ENCODE results near the gene RPS28. TPM values are rescaled to one million over a fixed set of nuclear protein-coding genes. Genes with fewer than 3 reads are reported as not detected.
"Not testable (repeated sequence)": the region's sequence is repeated elsewhere in the genome, so short reads cannot be mapped to it uniquely, and the experiment has no call there.

Gene RPS28
- total RNA-seq = 1,000 to 10,000 TPM; 2,364 to 2,621 TPM

GRCh38 chr19:8321067-8321985, at the start of gene RPS28, which contains the start of gene NDUFA7:
Gene RPS28 (plus strand): TSS chr19:8321496. CDS start chr19:8321531, 35 bp downstream.
Gene NDUFA7 (minus strand): TSS chr19:8321375. CDS start chr19:8321358, 17 bp downstream.
- Mint-ChIP-seq H3K9me3 (no peaks in the 10 kb centered on the region), H3K27ac (peak within 1 kb of the TSS; percentile 100), H3K4me3 (peak within 1 kb of the TSS; percentile 100), H3K27me3 (no peaks in the 10 kb centered on the region), H3K36me3 (ENCODE audit: low read depth) (peaks cover 60% of the 10 kb centered on the region), H3K4me1 (peaks cover 5% of the 10 kb centered on the region)
- ATAC-seq (replicated peaks) = peak; percentile 97

DNA sequence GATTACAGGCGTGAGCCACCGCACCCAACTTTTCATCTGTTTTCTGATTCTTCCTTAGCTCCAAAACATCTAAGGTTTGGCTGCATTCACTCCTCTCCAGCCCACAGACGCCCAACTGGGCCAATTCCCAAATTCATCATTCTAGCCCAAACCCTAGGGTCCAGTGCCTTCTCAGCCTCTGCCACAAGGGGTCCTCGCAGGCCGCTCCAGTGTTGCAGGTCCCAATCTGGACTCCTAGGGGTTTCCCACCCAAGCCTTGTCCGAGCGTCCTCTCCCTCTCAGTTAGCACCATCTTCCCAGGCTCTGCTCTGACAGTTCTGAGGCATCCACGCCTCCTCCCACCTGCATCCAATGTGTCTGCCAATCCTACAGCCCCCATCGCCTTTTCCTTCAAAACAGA, 44.8 kb upstream of the RPS28 start:
- not testable (repeated sequence) for H3K9me3 Mint-ChIP-seq; H3K36me3 Mint-ChIP-seq (ENCODE audit: low read depth); H3K27me3 Mint-ChIP-seq; H3K27ac Mint-ChIP-seq; H3K4me3 Mint-ChIP-seq; H3K4me1 Mint-ChIP-seq
- ATAC-seq (replicated peaks) = peak; percentile 62

DNA sequence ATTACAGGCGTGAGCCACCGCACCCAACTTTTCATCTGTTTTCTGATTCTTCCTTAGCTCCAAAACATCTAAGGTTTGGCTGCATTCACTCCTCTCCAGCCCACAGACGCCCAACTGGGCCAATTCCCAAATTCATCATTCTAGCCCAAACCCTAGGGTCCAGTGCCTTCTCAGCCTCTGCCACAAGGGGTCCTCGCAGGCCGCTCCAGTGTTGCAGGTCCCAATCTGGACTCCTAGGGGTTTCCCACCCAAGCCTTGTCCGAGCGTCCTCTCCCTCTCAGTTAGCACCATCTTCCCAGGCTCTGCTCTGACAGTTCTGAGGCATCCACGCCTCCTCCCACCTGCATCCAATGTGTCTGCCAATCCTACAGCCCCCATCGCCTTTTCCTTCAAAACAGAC, 30.0 kb upstream of the RPS28 start:
- H3K27ac Mint-ChIP-seq; H3K36me3 Mint-ChIP-seq (ENCODE audit: low read depth); H3K4me3 Mint-ChIP-seq; H3K4me1 Mint-ChIP-seq; H3K27me3 Mint-ChIP-seq; H3K9me3 Mint-ChIP-seq: not testable (repeated sequence)
- ATAC-seq (replicated peaks) = peak; percentile 60

DNA sequence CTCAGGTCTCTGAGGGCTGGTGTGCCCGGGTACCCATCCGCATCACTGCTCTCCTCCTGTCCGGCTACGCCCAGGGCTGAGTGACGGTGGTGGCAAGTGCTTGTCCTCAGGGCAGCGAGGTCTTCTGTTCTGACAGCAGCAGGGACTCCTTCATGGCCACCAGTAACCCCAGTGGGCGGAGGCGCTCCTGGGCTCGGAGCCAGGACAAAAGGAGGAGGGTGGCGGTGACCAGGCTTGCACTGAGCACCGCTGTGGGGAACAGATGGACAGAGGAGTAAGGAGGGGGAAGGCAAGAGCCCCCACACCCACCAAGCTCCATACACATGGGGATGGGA, 19.0 kb upstream of the RPS28 start:
- H3K36me3 Mint-ChIP-seq (ENCODE audit: low read depth) = peaks cover 50% of the 10 kb centered on the region
- no peak overlapping the region for H3K27ac Mint-ChIP-seq
- H3K4me3 Mint-ChIP-seq = no peak overlapping the region
- no peaks in the 10 kb centered on the region for H3K27me3 Mint-ChIP-seq
- no peak for ATAC-seq (replicated peaks)
- no peaks in the 10 kb centered on the region for H3K4me1 Mint-ChIP-seq
- no peaks in the 10 kb centered on the region for H3K9me3 Mint-ChIP-seq

GRCh38 chr19:8302734-8303133, 18.6 kb upstream of the RPS28 start:
- ATAC-seq (replicated peaks) = no peak
- H3K36me3 Mint-ChIP-seq (ENCODE audit: low read depth) = peaks cover 54% of the 10 kb centered on the region
- no peak overlapping the region for H3K27ac Mint-ChIP-seq
- no peaks in the 10 kb centered on the region for H3K9me3 Mint-ChIP-seq
- no peak overlapping the region for H3K4me3 Mint-ChIP-seq
- H3K27me3 Mint-ChIP-seq = no peaks in the 10 kb centered on the region
- H3K4me1 Mint-ChIP-seq = no peaks in the 10 kb centered on the region

DNA sequence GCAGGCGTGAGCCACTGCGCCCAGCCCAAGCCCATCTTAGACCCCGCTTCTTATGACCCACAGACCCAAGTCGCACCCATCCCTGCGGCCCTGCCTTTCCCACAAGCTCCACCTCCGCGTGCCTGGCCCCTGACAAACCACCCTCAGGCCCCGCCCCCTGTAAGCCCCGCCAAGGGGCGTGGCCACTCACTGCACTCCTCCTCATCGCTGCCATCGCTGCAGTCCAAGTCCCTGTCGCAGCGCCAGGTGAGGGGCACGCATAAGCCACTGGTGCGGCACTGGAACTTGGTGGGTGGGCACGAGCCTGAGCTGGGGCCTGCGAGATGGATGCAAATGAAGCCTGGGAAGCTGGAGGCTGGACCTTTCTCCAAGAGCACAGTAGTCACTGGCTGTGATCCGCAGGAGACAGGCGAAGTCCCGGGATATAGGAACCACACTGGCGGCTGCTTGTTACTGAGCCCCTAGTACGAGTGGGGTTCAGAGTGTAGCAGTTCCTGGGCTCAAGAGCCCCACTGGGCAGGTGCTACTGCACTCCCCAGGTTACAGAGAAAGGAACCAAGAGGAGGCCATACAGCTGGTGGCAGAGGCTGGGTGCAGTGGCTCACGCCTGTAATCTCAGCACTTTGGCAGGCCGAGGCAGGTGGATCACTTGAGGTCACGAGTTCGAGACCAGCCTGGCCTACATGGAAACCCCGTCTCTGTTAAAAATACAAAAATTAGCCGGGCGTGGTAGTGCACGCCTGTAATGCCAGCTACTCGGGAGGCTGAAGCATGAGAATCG, 16.3 kb upstream of the RPS28 start:
- H3K4me3 Mint-ChIP-seq = no peak overlapping the region
- ATAC-seq (replicated peaks) = no peak
- H3K36me3 Mint-ChIP-seq (ENCODE audit: low read depth) = peaks cover 75% of the 10 kb centered on the region
- no peaks in the 10 kb centered on the region for H3K9me3 Mint-ChIP-seq
- peaks cover 6% of the 10 kb centered on the region for H3K4me1 Mint-ChIP-seq
- H3K27ac Mint-ChIP-seq = no peak overlapping the region
- H3K27me3 Mint-ChIP-seq = no peaks in the 10 kb centered on the region

DNA sequence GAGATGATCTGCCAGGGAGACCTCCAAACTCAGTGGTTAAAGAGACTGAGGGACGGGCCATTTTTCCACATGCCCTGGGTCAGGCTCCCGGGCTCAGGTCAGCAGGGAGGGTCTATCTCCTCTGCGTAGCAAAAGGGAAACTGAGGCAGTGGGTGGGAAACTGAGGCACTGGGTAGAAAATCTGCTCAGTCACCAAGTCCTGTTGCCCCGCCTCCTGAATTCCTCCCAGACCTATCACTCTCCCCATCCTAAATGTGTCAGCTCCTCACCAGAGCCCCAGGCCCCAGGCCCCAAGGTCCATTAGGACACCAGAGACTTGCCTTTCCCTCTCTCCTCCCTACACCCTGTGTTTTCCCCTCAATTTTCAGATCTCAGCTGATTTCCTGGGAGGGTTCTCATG, 15.5 kb upstream of the RPS28 start:
- Mint-ChIP-seq H3K27me3 (no peaks in the 10 kb centered on the region), H3K4me1 (peaks cover 6% of the 10 kb centered on the region), H3K9me3 (no peaks in the 10 kb centered on the region), H3K4me3 (peak overlapping the region; percentile 77), H3K36me3 (ENCODE audit: low read depth) (peaks cover 83% of the 10 kb centered on the region), H3K27ac (peak overlapping the region; percentile 87)
- ATAC-seq (replicated peaks) = no peak

DNA sequence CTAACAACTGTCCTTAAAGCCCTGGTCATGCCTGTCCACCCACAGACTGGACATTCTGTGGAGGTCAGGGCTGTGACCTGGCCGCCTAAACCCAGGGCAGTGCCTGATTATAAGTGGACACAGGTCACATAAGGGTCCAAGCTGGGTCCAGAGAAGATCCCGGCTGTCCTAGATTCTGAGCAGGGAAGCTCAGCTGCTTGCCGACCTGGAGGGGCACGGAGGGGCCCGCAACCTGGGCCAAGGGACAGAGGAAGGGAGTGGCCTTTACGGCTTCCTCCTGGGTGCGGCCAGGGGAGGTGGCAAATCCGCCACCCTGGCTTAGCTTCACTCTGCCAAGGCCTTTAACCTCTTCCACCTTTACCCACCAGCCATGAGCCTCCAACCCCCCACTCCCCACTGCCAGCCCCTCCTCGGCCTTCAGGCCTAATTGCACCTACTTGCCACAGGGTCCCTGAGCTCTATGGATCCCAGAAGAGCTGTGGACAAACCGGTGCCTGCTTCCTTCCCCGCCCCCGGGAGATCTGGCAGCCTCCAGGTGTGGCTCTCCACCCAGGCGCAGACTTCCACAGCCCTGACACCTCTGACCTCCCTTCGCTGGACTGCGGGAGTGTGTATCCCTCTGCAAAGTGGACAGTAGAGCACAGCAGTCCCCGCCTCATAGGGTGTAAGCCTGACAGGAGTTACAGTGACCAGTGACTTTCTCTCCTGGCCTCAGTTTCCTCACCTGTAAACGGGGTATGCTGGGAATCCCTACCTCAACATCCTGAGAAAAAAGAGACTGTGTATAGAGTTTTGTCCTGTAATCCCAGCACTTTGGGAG, 14.9 kb upstream of the RPS28 start:
- Mint-ChIP-seq H3K27ac (peak overlapping the region; percentile 87), H3K36me3 (ENCODE audit: low read depth) (peaks cover 89% of the 10 kb centered on the region), H3K27me3 (no peaks in the 10 kb centered on the region), H3K4me3 (peak overlapping the region; percentile 77), H3K4me1 (peaks cover 6% of the 10 kb centered on the region), H3K9me3 (no peaks in the 10 kb centered on the region)
- no peak for ATAC-seq (replicated peaks)

DNA sequence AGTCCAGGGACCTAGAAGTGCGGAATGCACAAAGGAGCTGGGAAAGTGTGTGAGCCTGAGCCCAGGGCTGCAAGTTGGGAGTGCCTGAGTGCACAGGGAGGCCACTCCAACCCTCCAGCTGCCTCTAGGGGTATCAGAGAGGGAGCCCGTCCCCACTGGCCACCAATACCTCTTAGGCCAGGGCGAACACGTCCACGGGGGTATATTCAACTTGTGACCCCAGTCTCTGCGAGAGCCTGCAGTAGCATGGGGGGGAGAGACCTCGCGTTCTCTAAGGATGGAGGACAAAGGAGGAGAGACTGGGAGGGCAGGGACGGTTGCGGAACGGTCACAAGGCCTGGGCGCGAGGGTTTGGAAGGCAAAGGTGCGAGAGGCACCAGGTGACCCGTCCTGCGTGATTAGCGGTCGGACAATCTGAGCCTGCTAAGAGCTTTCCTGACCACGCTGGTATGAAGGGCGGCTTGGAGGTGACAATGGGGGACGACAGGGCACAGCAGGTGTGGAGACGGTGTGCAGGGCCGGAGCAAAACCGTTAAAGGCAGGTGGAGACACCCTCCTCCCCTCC, 13.8 kb upstream of the RPS28 start:
- H3K36me3 Mint-ChIP-seq (ENCODE audit: low read depth) = peaks cover 89% of the 10 kb centered on the region
- H3K4me3 Mint-ChIP-seq = peak overlapping the region; percentile 77
- no peaks in the 10 kb centered on the region for H3K9me3 Mint-ChIP-seq
- peak overlapping the region; percentile 87 for H3K27ac Mint-ChIP-seq
- H3K4me1 Mint-ChIP-seq = peaks cover 6% of the 10 kb centered on the region
- H3K27me3 Mint-ChIP-seq = no peaks in the 10 kb centered on the region
- ATAC-seq (replicated peaks) = no peak

GRCh38 chr19:8307965-8308866, 13.1 kb upstream of the RPS28 start, which contains the start of gene CD320:
Gene CD320 (minus strand): TSS chr19:8308358. CDS start chr19:8308290, 68 bp downstream.
- H3K36me3 Mint-ChIP-seq (ENCODE audit: low read depth) = peaks cover 88% of the 10 kb centered on the region
- ATAC-seq (replicated peaks) = peak; percentile 94

DNA sequence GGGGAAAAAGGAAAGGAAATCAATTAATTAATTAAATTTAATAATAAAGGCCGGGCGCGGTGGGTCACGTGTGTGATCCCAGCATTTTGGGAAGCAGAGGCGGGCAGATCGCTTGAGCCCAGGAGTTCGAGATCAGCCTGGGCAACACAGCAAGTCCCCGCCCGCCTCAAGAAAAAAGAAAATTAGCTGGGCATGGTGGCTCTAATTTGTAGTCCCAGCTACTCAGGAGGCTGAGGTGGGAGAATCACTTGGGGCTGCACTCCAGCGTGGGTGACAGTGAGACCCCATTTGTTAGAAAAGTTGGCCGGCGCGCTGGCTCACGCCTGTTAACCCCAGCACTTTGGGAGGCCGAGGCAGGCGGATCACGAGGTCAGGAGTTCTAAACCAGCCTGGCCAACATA, 12.4 kb upstream of the RPS28 start:
- no peak for ATAC-seq (replicated peaks)
- Mint-ChIP-seq H3K9me3 (no peaks in the 10 kb centered on the region), H3K27ac (peak overlapping the region; percentile 87), H3K36me3 (ENCODE audit: low read depth) (peaks cover 88% of the 10 kb centered on the region), H3K4me1 (peaks cover 6% of the 10 kb centered on the region), H3K27me3 (no peaks in the 10 kb centered on the region), H3K4me3 (peak overlapping the region; percentile 77)

More at GRCh38 chr19:8307965-8308866, 13.1 kb upstream of the RPS28 start, which contains the start of gene CD320:
- Mint-ChIP-seq H3K4me1 (peaks cover 6% of the 10 kb centered on the region), H3K27ac (peak within 1 kb of the TSS; percentile 87), H3K27me3 (no peaks in the 10 kb centered on the region), H3K9me3 (no peaks in the 10 kb centered on the region), H3K4me3 (peak within 1 kb of the TSS; percentile 77)

- peaks cover 93% of the 10 kb centered on the region for H3K36me3 Mint-ChIP-seq (ENCODE audit: low read depth)
- ATAC-seq (replicated peaks) = no peak
- no peak overlapping the region for H3K27ac Mint-ChIP-seq
- H3K9me3 Mint-ChIP-seq = no peaks in the 10 kb centered on the region
- no peak overlapping the region for H3K4me3 Mint-ChIP-seq
- H3K27me3 Mint-ChIP-seq = no peaks in the 10 kb centered on the region
- peaks cover 6% of the 10 kb centered on the region for H3K4me1 Mint-ChIP-seq
Observed at GRCh38 chr19:8310342-8311055, 10.8 kb upstream of the RPS28 start.
